ENCODE measurements around the gene BTNL3. TPM values are rescaled to one million over a fixed set of nuclear protein-coding genes. Genes with fewer than 3 reads are reported as not detected.

BTNL3 gene
- total and polyA plus RNA-seq, 2 experiments from 2014 or later = 21.2 to 31.3 TPM

DNA sequence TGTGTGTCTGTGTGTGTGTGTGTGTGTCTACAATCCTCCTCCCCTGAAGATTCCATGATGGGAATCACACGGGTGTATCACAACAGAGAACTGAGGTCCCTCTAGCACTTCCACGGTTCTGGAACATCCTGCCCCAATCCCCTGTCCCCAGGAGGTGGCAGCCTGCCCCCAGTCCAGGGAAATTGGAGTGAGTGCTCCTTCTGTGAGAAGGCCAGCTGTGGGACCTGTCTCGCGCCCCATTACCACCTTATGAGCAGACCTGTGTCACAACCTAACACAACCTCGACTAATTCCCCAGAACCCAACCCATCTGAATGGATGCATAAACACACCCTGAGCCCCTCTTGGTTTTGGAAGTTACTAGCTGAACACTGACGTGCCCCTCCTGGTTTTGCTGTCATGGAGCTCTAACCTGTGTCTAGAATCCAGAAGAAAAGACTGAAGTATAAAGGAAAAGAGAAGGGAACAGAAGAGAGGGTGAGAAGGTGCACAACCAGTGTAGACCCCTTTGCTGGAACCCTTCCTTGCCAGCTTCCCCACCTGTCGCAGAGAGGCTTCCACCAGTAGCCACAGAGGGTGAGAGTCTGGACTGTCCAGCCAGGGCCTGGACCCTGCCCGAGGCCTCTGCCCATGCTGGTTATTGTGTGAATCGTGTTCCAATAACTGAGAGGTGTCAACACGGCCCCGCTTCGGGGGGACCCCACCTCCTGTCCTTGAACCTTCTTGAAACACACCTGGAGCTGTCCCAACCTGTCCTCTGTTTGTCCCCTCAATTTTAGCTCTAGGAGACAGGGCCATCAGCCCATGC is 54.8 kb downstream of the BTNL3 start:
- Histone ChIP-seq H3K9me3 (ENCODE audit: low read depth) (no peaks in the 10 kb centered on the region), H3K27ac (no peak overlapping the region), H3K36me3 (replicated peaks; ENCODE audit: insufficient read depth, low read depth) (no peaks in the 10 kb centered on the region), H3K4me1 (ENCODE audit: insufficient read depth) (no peaks in the 10 kb centered on the region), H2AFZ (no peak overlapping the region), H3K27me3 (peaks cover 64% of the 10 kb centered on the region), H3K4me3 (no peak overlapping the region), H3K79me2 (no peaks in the 10 kb centered on the region), H3K9me2 (replicated peaks; ENCODE audit: insufficient read depth) (no peaks in the 10 kb centered on the region), H3K4me2 (no peak overlapping the region), H4K20me1 (ENCODE audit: insufficient read depth, poor library complexity, severe bottlenecking) (no peaks in the 10 kb centered on the region)
- DNase-seq (ENCODE audit: low spot score) = no peak
- TF ChIP-seq EZH2 (IDR thresholded peaks at IDR 0.05; ENCODE audit: borderline replicate concordance) (no peak), EZH2phosphoT487 (IDR thresholded peaks at IDR 0.05; ENCODE audit: low read depth, severe bottlenecking, unreplicated experiment) (no peak), CTCF (IDR thresholded peaks at IDR 0.05; ENCODE audit: poor library complexity) (no peak)
- 78% methylated on average over 12 of the region's 12 CpGs for WGBS (ENCODE audit: low lambda C conversion rate, missing lambda C conversion rate)

DNA sequence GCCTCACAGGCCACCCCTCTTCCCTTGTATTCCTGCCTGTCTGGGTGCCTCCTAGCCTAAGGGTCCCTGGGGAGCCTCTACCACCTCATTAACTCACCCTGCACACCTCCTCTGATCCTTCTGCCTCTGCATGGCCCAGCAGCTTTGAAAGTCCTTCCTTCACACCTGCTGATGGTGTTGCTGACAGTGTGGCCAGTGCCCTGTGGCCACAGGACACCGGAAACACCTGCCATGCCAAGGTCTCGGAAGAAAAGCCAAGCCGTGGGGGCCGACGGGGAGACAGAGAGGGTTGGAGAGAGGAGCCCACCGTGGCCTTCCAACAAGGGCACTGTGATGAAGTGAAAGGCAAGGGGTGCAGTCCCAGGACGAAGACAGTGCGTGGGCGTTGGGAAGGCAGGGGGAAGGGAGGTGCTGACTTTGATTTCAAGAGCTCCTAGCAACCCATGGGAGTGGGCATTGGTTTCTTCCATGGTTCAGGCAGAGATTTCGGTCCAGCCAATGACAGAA is 55.5 kb downstream of the BTNL3 start:
- Histone ChIP-seq H3K4me3 (no peak overlapping the region), H3K27ac (no peak overlapping the region), H4K20me1 (ENCODE audit: insufficient read depth, poor library complexity, severe bottlenecking) (no peaks in the 10 kb centered on the region), H3K9me2 (replicated peaks; ENCODE audit: insufficient read depth) (no peaks in the 10 kb centered on the region), H3K4me2 (no peak overlapping the region), H3K4me1 (ENCODE audit: insufficient read depth) (no peaks in the 10 kb centered on the region), H3K9me3 (ENCODE audit: low read depth) (no peaks in the 10 kb centered on the region), H3K36me3 (replicated peaks; ENCODE audit: insufficient read depth, low read depth) (no peaks in the 10 kb centered on the region), H3K79me2 (no peaks in the 10 kb centered on the region), H2AFZ (no peak overlapping the region), H3K27me3 (peaks cover 67% of the 10 kb centered on the region)
- TF ChIP-seq EZH2 (IDR thresholded peaks at IDR 0.05; ENCODE audit: borderline replicate concordance) = no peak
- TF ChIP-seq CTCF (IDR thresholded peaks at IDR 0.05; ENCODE audit: poor library complexity) = no peak
- no peak for TF ChIP-seq EZH2phosphoT487 (IDR thresholded peaks at IDR 0.05; ENCODE audit: low read depth, severe bottlenecking, unreplicated experiment)
- no peak for DNase-seq (ENCODE audit: low spot score)
- 83% methylated on average over 10 of the region's 10 CpGs for WGBS (ENCODE audit: low lambda C conversion rate, missing lambda C conversion rate)

GRCh38 chr5:181044662-181045305 is 56.1 kb downstream of the BTNL3 start:
- Histone ChIP-seq H3K9me3 (ENCODE audit: low read depth) (no peaks in the 10 kb centered on the region), H3K27me3 (peaks cover 72% of the 10 kb centered on the region), H4K20me1 (ENCODE audit: insufficient read depth, poor library complexity, severe bottlenecking) (no peaks in the 10 kb centered on the region), H3K9me2 (replicated peaks; ENCODE audit: insufficient read depth) (no peaks in the 10 kb centered on the region), H3K4me3 (no peak overlapping the region), H3K79me2 (no peaks in the 10 kb centered on the region), H3K4me1 (ENCODE audit: insufficient read depth) (no peaks in the 10 kb centered on the region), H3K27ac (no peak overlapping the region), H3K36me3 (replicated peaks; ENCODE audit: insufficient read depth, low read depth) (no peaks in the 10 kb centered on the region), H2AFZ (no peak overlapping the region), H3K4me2 (no peak overlapping the region)
- TF ChIP-seq EZH2phosphoT487 (IDR thresholded peaks at IDR 0.05; ENCODE audit: low read depth, severe bottlenecking, unreplicated experiment) (no peak), EZH2 (IDR thresholded peaks at IDR 0.05; ENCODE audit: borderline replicate concordance) (no peak), CTCF (IDR thresholded peaks at IDR 0.05; ENCODE audit: poor library complexity) (no peak)
- DNase-seq (ENCODE audit: low spot score) = no peak
- WGBS (ENCODE audit: low lambda C conversion rate, missing lambda C conversion rate) = 65% methylated on average over 11 of the region's 11 CpGs
